T-helper 2 cell (primary cell): ENCODE measurements around the gene ZBTB42.
A peak's percentile ranks its signal among the peaks of the same experiment; 100 is the strongest.

ENCODE experiments used
- DNase-seq, 5 experiments: peaks; one replicate each; pipeline versions ENCODE4 v3.0.0 to v3.0.0-alpha.2; 2012 to 2022

ZBTB42 gene

GRCh38 chr14:104769324-104770071, 31.4 kb upstream of the ZBTB42 start:
- no peak for DNase-seq

GRCh38 chr14:104770072-104770579, 30.8 kb upstream of the ZBTB42 start:
- no peak for DNase-seq

GRCh38 chr14:104770851-104771272, 30.0 kb upstream of the ZBTB42 start:
- DNase-seq = peak in 1 of 5 experiments; percentile 35

GRCh38 chr14:104771374-104771773, 29.5 kb upstream of the ZBTB42 start:
- DNase-seq = no peak

GRCh38 chr14:104771918-104772706, 28.8 kb upstream of the ZBTB42 start:
- no peak for DNase-seq

GRCh38 chr14:104772707-104773504, 28.0 kb upstream of the ZBTB42 start:
- DNase-seq = no peak

- DNase-seq = no peak
These were observed 27.1 kb upstream of the ZBTB42 start for GRCh38 chr14:104773505-104774452.

GRCh38 chr14:104774453-104775072, 26.3 kb upstream of the ZBTB42 start:
- no peak for DNase-seq

GRCh38 chr14:104775073-104775489, 25.8 kb upstream of the ZBTB42 start:
- no peak for DNase-seq

GRCh38 chr14:104776481-104776880, 24.4 kb upstream of the ZBTB42 start:
- DNase-seq = no peak

GRCh38 chr14:104776961-104777807, 23.7 kb upstream of the ZBTB42 start:
- no peak for DNase-seq

GRCh38 chr14:104777808-104778249, 23.1 kb upstream of the ZBTB42 start:
- no peak for DNase-seq

GRCh38 chr14:104778694-104779331, 22.1 kb upstream of the ZBTB42 start:
- DNase-seq = no peak

- no peak for DNase-seq
These were observed 21.0 kb upstream of the ZBTB42 start for GRCh38 chr14:104779776-104780512.

- DNase-seq = no peak
These were observed 20.3 kb upstream of the ZBTB42 start for GRCh38 chr14:104780513-104781030.

- no peak for DNase-seq
These were observed 19.4 kb upstream of the ZBTB42 start for GRCh38 chr14:104781271-104782077.

- no peak for DNase-seq
These were observed 18.7 kb upstream of the ZBTB42 start for GRCh38 chr14:104782086-104782807.
